OCI-LY7 (cell line): ENCODE results near the gene RNF13. TPM values are rescaled to one million over a fixed set of nuclear protein-coding genes. Genes with fewer than 3 reads are reported as not detected.

ENCODE experiments used
- BruUV-seq: library from RNA; stranded (reverse); fragments of 400-500 nt; replicated peaks from 2 replicates; lab custom pipeline; 2021; lab: Mats Ljungman, UMichigan
- CTCF ChIA-PET: fragments of 300-600 bp; sonication (Branson Sonifier 250); formaldehyde crosslinking; loops from one replicate; lab custom pipeline; 2022; ENCODE audit warnings: antibody characterized with exemption; ENCODE audit not compliant: unreplicated experiment; lab: Charles Lee
- POLR2A ChIA-PET: fragments of 300-600 bp; sonication (Branson Sonifier 250); formaldehyde crosslinking; loops from one replicate; lab custom pipeline; 2022; ENCODE audit warnings: antibody characterized with exemption; lab: Charles Lee
- DNase-seq: peaks from one replicate; pipeline ENCODE4 v3.0.0-alpha.2; 2015; ENCODE audit warnings: low spot score
- H2AFZ ChIP-seq: fragments of 200-600 bp; sonication (generic), shearing (Covaris generic); 2 replicates; pipeline ENCODE4 v1.6.1; 2014; ENCODE audit warnings: mild to moderate bottlenecking, antibody characterized with exemption, low read length, moderate library complexity
- H3K27ac ChIP-seq: fragments of 200-600 bp; sonication (generic); 2 replicates; pipeline ENCODE4 v1.5.1; 2014; ENCODE audit warnings: mixed run types, low read depth, mild to moderate bottlenecking, moderate library complexity, low read length, inconsistent platforms; ENCODE audit not compliant: poor library complexity, severe bottlenecking
- H3K36me3 ChIP-seq: fragments of 200-600 bp; sonication (generic); 2 replicates; pipeline ENCODE4 v1.6.1; 2014; ENCODE audit warnings: mild to moderate bottlenecking, antibody characterized with exemption, low read length, moderate library complexity, mixed read lengths; ENCODE audit not compliant: insufficient read depth
- H3K4me1 ChIP-seq: fragments of 200-600 bp; sonication (generic); 2 replicates; pipeline ENCODE4 v1.5.1; 2014; ENCODE audit warnings: mild to moderate bottlenecking, low read length; ENCODE audit not compliant: insufficient read depth, poor library complexity, severe bottlenecking
- H3K4me2 ChIP-seq: fragments of 200-600 bp; sonication (generic); 2 replicates; pipeline ENCODE4 v1.6.1; 2014; ENCODE audit warnings: mild to moderate bottlenecking, low read length
- H3K4me3 ChIP-seq: fragments of 200-600 bp; sonication (generic); 2 replicates; pipeline ENCODE4 v1.5.1; 2014; ENCODE audit warnings: mild to moderate bottlenecking, low read depth, low read length; ENCODE audit not compliant: poor library complexity, severe bottlenecking
- H3K79me2 ChIP-seq: fragments of 200-600 bp; sonication (generic); 2 replicates; pipeline ENCODE4 v1.6.1; 2016; ENCODE audit warnings: low read depth, mild to moderate bottlenecking, low read length, moderate library complexity, mixed read lengths; ENCODE audit not compliant: insufficient read depth
- H3K9me2 ChIP-seq: fragments of 200-600 bp; sonication (generic); 2 replicates; pipeline ENCODE4 v1.6.1; 2016; ENCODE audit warnings: mild to moderate bottlenecking, low read length, mixed read lengths; ENCODE audit not compliant: insufficient read depth
- H3K9me3 ChIP-seq: fragments of 200-600 bp; sonication (generic); 2 replicates; pipeline ENCODE4 v1.6.1; 2014; ENCODE audit warnings: mild to moderate bottlenecking, mixed run types, low read length, mixed read lengths
- H4K20me1 ChIP-seq: fragments of 200-600 bp; sonication (generic); 2 replicates; pipeline ENCODE4 v1.6.1; 2014; ENCODE audit warnings: mild to moderate bottlenecking, antibody characterized with exemption, low read length, moderate library complexity, mixed read lengths; ENCODE audit not compliant: insufficient read depth
- EZH2phosphoT487 ChIP-seq: fragments of 200-600 bp; sonication (generic); IDR thresholded peaks from 2 replicates; pipeline ENCODE4 v1.6.1; 2018; ENCODE audit warnings: low read depth, borderline replicate concordance, mild to moderate bottlenecking, mixed run types, antibody characterized with exemption, low read length, moderate library complexity, mixed read lengths
- intact Hi-C: fragments of 100-400 bp; cut with micrococcal nuclease; formaldehyde crosslinking; loops from one replicate; pipeline ENCODE4 v1.10.0; 2022; ENCODE audit not compliant: unreplicated experiment
- total RNA-seq, 2 experiments: library from RNA; depleted of rRNA in 1 of 2; stranded (reverse); fragments of >200 nt in 1 of 2; shearing (Covaris generic) in 1 of 2; gene quantifications; 2 replicates each; pipeline ENCODE4 v1.2.3, GENCODE V29; 2014 to 2022
- TF ChIP-seq, protein P1 (sequence below): fragments of 200-600 bp; sonication (generic); conservative IDR thresholded peaks from 2 replicates; pipeline ENCODE4 v1.5.1; 2014; ENCODE audit warnings: mild to moderate bottlenecking, antibody characterized with exemption, low read length, moderate library complexity, mixed read lengths

Gene RNF13
- total RNA-seq, 2 experiments from 2014 or later = 26.2 to 37.3 TPM

DNA sequence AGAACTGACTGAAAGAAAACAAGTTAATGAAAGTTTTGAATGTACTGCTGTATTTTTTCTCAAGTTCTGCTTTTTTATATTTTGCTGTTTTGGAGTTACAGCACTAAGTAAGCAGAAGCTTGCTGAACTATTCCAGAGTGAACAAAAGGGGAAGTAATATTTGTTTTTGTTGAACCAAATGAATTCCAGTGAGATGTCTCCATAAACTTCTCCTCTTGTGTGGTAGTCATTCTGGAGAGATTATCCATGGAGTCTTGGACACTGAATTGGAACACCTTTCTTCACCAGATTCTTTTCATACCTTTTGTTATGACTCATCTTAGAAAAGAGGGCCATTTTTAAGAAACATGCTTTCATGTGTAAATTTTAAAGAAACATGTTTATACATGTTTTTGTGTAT is 29.4 kb upstream of the RNF13 start:
- Histone ChIP-seq H3K4me2 (no peak overlapping the region), H2AFZ (peak overlapping the region; percentile 40; the same call in 1 of the 2 replicates), H3K4me3 (no peak overlapping the region), H3K9me2 (no peaks in the 10 kb centered on the region), H3K4me1 (peaks cover 14% of the 10 kb centered on the region), H3K36me3 (no peaks in the 10 kb centered on the region), H3K9me3 (no peaks in the 10 kb centered on the region), H3K79me2 (no peaks in the 10 kb centered on the region), H3K27ac (no peak overlapping the region), H4K20me1 (no peaks in the 10 kb centered on the region)
- POLR2A ChIA-PET = interaction anchor here (0.7 to 1.5 kb wide), 2 partner anchors 8 to 31 kb away, joined by 3 to 4 read pairs; partner anchors contain the start of gene ANKUB1
- CTCF ChIA-PET = no interaction called here
- intact Hi-C loops = no loop called here
- DNase-seq = no peak
- no TSS peak for BruUV-seq
- TF ChIP-seq, protein P1, sequence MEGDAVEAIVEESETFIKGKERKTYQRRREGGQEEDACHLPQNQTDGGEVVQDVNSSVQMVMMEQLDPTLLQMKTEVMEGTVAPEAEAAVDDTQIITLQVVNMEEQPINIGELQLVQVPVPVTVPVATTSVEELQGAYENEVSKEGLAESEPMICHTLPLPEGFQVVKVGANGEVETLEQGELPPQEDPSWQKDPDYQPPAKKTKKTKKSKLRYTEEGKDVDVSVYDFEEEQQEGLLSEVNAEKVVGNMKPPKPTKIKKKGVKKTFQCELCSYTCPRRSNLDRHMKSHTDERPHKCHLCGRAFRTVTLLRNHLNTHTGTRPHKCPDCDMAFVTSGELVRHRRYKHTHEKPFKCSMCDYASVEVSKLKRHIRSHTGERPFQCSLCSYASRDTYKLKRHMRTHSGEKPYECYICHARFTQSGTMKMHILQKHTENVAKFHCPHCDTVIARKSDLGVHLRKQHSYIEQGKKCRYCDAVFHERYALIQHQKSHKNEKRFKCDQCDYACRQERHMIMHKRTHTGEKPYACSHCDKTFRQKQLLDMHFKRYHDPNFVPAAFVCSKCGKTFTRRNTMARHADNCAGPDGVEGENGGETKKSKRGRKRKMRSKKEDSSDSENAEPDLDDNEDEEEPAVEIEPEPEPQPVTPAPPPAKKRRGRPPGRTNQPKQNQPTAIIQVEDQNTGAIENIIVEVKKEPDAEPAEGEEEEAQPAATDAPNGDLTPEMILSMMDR = no peak
- no peak for TF ChIP-seq EZH2phosphoT487

DNA sequence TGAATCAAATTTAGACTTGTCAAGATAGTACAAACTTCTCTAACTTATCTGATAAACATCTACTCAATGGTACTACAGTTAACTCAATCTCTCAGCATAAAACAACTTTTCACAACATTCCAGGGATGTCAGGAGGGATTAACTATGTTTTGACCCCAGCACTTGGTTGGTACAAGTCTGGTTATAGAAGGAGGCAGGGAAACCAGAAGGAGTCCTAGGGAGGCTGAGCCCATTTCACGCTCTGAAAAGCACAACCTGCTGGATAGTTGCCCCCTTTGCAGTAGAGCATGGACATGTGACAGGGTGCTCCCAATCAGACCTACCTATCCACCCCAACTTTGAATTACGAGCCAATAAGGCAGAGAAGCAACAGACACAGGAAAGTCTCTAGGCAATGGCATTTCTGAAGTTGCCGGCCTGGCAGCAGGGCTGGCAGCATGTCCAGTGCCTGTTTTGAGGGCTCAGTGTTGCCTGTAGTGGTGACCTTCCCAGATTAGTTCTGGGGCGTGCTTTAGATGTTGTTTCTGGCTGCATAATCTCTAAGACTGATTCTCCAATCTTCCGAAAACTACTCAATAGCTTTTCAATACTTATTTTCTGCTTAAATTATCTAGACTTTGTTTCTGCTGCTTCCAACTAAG is 28.8 kb upstream of the RNF13 start:
- Histone ChIP-seq H3K27ac (no peak overlapping the region), H3K4me3 (no peak overlapping the region), H3K79me2 (no peaks in the 10 kb centered on the region), H3K9me2 (no peaks in the 10 kb centered on the region), H4K20me1 (no peaks in the 10 kb centered on the region), H3K4me1 (peaks cover 14% of the 10 kb centered on the region), H2AFZ (peak overlapping the region; percentile 40; the same call in 1 of the 2 replicates), H3K4me2 (no peak overlapping the region), H3K36me3 (no peaks in the 10 kb centered on the region), H3K9me3 (no peaks in the 10 kb centered on the region)
- ChIA-PET POLR2A (interaction anchor here (0.7 kb wide), 1 partner anchor 8 kb away, joined by 3 read pairs; the partner anchor contains the start of gene ANKUB1), CTCF (no interaction called here)
- BruUV-seq = no TSS peak
- intact Hi-C loops = no loop called here
- TF ChIP-seq EZH2phosphoT487 = no peak
- TF ChIP-seq, protein P1 = no peak
- no peak for DNase-seq

DNA sequence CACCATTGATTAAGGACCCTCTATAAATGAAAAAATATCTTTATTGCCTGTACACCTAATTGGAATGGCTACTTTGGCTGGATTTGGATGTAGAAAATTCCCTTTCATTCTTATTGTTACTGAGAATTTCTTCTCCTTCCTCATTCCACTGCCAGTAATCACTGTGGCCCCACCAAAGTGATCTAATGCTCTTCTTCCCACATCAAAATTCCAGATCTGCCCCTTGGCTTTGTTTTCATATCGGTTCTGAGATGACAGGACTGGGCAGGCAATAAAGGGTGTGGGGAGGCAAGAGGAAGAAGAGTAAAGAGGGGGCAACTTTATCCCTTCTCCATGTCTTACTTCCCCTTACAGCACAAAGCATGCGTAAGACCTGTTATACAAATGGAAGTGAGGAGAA is 22.7 kb upstream of the RNF13 start:
- ChIA-PET CTCF (no interaction called here), POLR2A (no interaction called here)
- Histone ChIP-seq H3K9me3 (no peaks in the 10 kb centered on the region), H3K79me2 (no peaks in the 10 kb centered on the region), H3K9me2 (no peaks in the 10 kb centered on the region), H4K20me1 (no peaks in the 10 kb centered on the region), H3K36me3 (no peaks in the 10 kb centered on the region), H3K4me2 (no peak overlapping the region), H3K4me3 (no peak overlapping the region), H3K27ac (no peak overlapping the region), H2AFZ (no peak overlapping the region), H3K4me1 (no peaks in the 10 kb centered on the region)
- BruUV-seq = no TSS peak
- DNase-seq = no peak
- TF ChIP-seq, protein P1 = no peak
- TF ChIP-seq EZH2phosphoT487 = no peak
- intact Hi-C loops = no loop called here
